ENCODE data around the gene SLC22A23.

SLC22A23 gene

GRCh38 chr6:3504354-3504753 is 47.5 kb upstream of the SLC22A23 start:
- H4K20me1 ChIP-seq (ENCODE audit: insufficient read depth, low read length), result no peaks in the 10 kb centered on the region
- no peaks in the 10 kb centered on the region for H3K4me1 ChIP-seq (ENCODE audit: low read length)
- H3K9ac ChIP-seq (ENCODE audit: low read length), result no peak overlapping the region
- H2AFZ ChIP-seq (ENCODE audit: low read length), result no peak overlapping the region
- no peaks in the 10 kb centered on the region for H3K36me3 ChIP-seq (replicated peaks; ENCODE audit: insufficient read depth, low read length)
- no peak overlapping the region for H3K27ac ChIP-seq (ENCODE audit: low read length)
- no peaks in the 10 kb centered on the region for H3K79me2 ChIP-seq (ENCODE audit: low read length)
- H3K4me3 ChIP-seq (ENCODE audit: low read length), result no peak overlapping the region
- H3K9me3 ChIP-seq (replicated peaks; ENCODE audit: insufficient read depth, low read length), result no peaks in the 10 kb centered on the region
- no peak for DNase-seq
- TF ChIP-seq CTCF (IDR thresholded peaks at IDR 0.05; ENCODE audit: low read length) (no peak), EZH2 (optimal IDR thresholded peaks at IDR 0.05; ENCODE audit: low read depth, low read length) (no peak), EZH2phosphoT487 (IDR thresholded peaks at IDR 0.05; ENCODE audit: low read length) (no peak)
- no peaks in the 10 kb centered on the region for H3K27me3 ChIP-seq (replicated peaks; ENCODE audit: insufficient read depth, low read length)
- H3K9me2 ChIP-seq (replicated peaks; ENCODE audit: insufficient read depth, low read length), result no peaks in the 10 kb centered on the region
- no peaks in the 10 kb centered on the region for H3F3A ChIP-seq (ENCODE audit: insufficient read depth, low read length)
- no peak overlapping the region for H3K4me2 ChIP-seq (ENCODE audit: low read depth, low read length)

- H3K4me2 ChIP-seq (ENCODE audit: low read depth, low read length), result no peak overlapping the region
- TF ChIP-seq EZH2 (optimal IDR thresholded peaks at IDR 0.05; ENCODE audit: low read depth, low read length) (no peak), EZH2phosphoT487 (IDR thresholded peaks at IDR 0.05; ENCODE audit: low read length) (no peak)
- H4K20me1 ChIP-seq (ENCODE audit: insufficient read depth, low read length), result no peaks in the 10 kb centered on the region
- H3K79me2 ChIP-seq (ENCODE audit: low read length), result no peaks in the 10 kb centered on the region
- H3K9ac ChIP-seq (ENCODE audit: low read length), result no peak overlapping the region
- H3F3A ChIP-seq (ENCODE audit: insufficient read depth, low read length), result no peaks in the 10 kb centered on the region
- no peaks in the 10 kb centered on the region for H3K27me3 ChIP-seq (replicated peaks; ENCODE audit: insufficient read depth, low read length)
- no peak for DNase-seq
- H3K36me3 ChIP-seq (replicated peaks; ENCODE audit: insufficient read depth, low read length), result no peaks in the 10 kb centered on the region
- H3K9me2 ChIP-seq (replicated peaks; ENCODE audit: insufficient read depth, low read length), result no peaks in the 10 kb centered on the region
- no peak overlapping the region for H2AFZ ChIP-seq (ENCODE audit: low read length)
- H3K27ac ChIP-seq (ENCODE audit: low read length), result no peak overlapping the region
- H3K4me3 ChIP-seq (ENCODE audit: low read length), result no peak overlapping the region
- H3K9me3 ChIP-seq (replicated peaks; ENCODE audit: insufficient read depth, low read length), result no peaks in the 10 kb centered on the region
- no peaks in the 10 kb centered on the region for H3K4me1 ChIP-seq (ENCODE audit: low read length)
Observed at GRCh38 chr6:3501826-3502500, 45.1 kb upstream of the SLC22A23 start.

GRCh38 chr6:3500262-3501014 is 43.6 kb upstream of the SLC22A23 start:
- H3K4me2 ChIP-seq (ENCODE audit: low read depth, low read length), result no peak overlapping the region
- TF ChIP-seq EZH2 (optimal IDR thresholded peaks at IDR 0.05; ENCODE audit: low read depth, low read length) (no peak), EZH2phosphoT487 (IDR thresholded peaks at IDR 0.05; ENCODE audit: low read length) (no peak), CTCF (IDR thresholded peaks at IDR 0.05; ENCODE audit: low read length) (no peak)
- H3K4me3 ChIP-seq (ENCODE audit: low read length), result no peak overlapping the region
- no peak overlapping the region for H2AFZ ChIP-seq (ENCODE audit: low read length)
- no peak overlapping the region for H3K9ac ChIP-seq (ENCODE audit: low read length)
- DNase-seq, result no peak
- H3K36me3 ChIP-seq (replicated peaks; ENCODE audit: insufficient read depth, low read length), result no peaks in the 10 kb centered on the region
- H3K27me3 ChIP-seq (replicated peaks; ENCODE audit: insufficient read depth, low read length), result no peaks in the 10 kb centered on the region
- no peaks in the 10 kb centered on the region for H4K20me1 ChIP-seq (ENCODE audit: insufficient read depth, low read length)
- H3K4me1 ChIP-seq (ENCODE audit: low read length), result no peaks in the 10 kb centered on the region
- no peaks in the 10 kb centered on the region for H3F3A ChIP-seq (ENCODE audit: insufficient read depth, low read length)
- no peaks in the 10 kb centered on the region for H3K79me2 ChIP-seq (ENCODE audit: low read length)
- no peaks in the 10 kb centered on the region for H3K9me3 ChIP-seq (replicated peaks; ENCODE audit: insufficient read depth, low read length)
- H3K27ac ChIP-seq (ENCODE audit: low read length), result no peak overlapping the region
- H3K9me2 ChIP-seq (replicated peaks; ENCODE audit: insufficient read depth, low read length), result no peaks in the 10 kb centered on the region

- no peaks in the 10 kb centered on the region for H3K36me3 ChIP-seq (replicated peaks; ENCODE audit: insufficient read depth, low read length)
- DNase-seq, result no peak
- H3K4me2 ChIP-seq (ENCODE audit: low read depth, low read length), result no peak overlapping the region
- no peaks in the 10 kb centered on the region for H4K20me1 ChIP-seq (ENCODE audit: insufficient read depth, low read length)
- no peaks in the 10 kb centered on the region for H3K4me1 ChIP-seq (ENCODE audit: low read length)
- TF ChIP-seq CTCF (IDR thresholded peaks at IDR 0.05; ENCODE audit: low read length) (no peak), EZH2phosphoT487 (IDR thresholded peaks at IDR 0.05; ENCODE audit: low read length) (no peak), EZH2 (optimal IDR thresholded peaks at IDR 0.05; ENCODE audit: low read depth, low read length) (no peak)
- no peak overlapping the region for H3K4me3 ChIP-seq (ENCODE audit: low read length)
- no peak overlapping the region for H3K9ac ChIP-seq (ENCODE audit: low read length)
- H3K27me3 ChIP-seq (replicated peaks; ENCODE audit: insufficient read depth, low read length), result no peaks in the 10 kb centered on the region
- no peak overlapping the region for H3K27ac ChIP-seq (ENCODE audit: low read length)
- H3K79me2 ChIP-seq (ENCODE audit: low read length), result no peaks in the 10 kb centered on the region
- H3K9me2 ChIP-seq (replicated peaks; ENCODE audit: insufficient read depth, low read length), result no peaks in the 10 kb centered on the region
- no peaks in the 10 kb centered on the region for H3K9me3 ChIP-seq (replicated peaks; ENCODE audit: insufficient read depth, low read length)
- H2AFZ ChIP-seq (ENCODE audit: low read length), result no peak overlapping the region
- H3F3A ChIP-seq (ENCODE audit: insufficient read depth, low read length), result no peaks in the 10 kb centered on the region
Observed at GRCh38 chr6:3499603-3500002, 42.8 kb upstream of the SLC22A23 start.

Data from MM.1S (cell line).